HEK293 (cell line): ENCODE data around the gene NIT2.

Source experiments
- ELK4 ChIP-seq: IDR thresholded peaks from 2 replicates; pipeline ENCODE4 v1.6.1; 2011; ENCODE audit warnings: mild to moderate bottlenecking, low read depth, low read length, borderline replicate concordance
- KLF7 ChIP-seq: fragments of 450-650 bp; formaldehyde crosslinking; IDR thresholded peaks from 2 replicates; pipeline ENCODE4 v1.5.1; 2016; ENCODE audit warnings: missing biosample characterization, missing genetic modification characterization, borderline replicate concordance
- KLF8 ChIP-seq: fragments of 450-650 bp; formaldehyde crosslinking; IDR thresholded peaks from 2 replicates; pipeline ENCODE4 v1.5.1; 2016; ENCODE audit warnings: missing biosample characterization, missing genetic modification characterization
- PRDM1 ChIP-seq: fragments of 450-650 bp; formaldehyde crosslinking; IDR thresholded peaks from 2 replicates; pipeline ENCODE4; 2016; ENCODE audit warnings: missing biosample characterization, missing genetic modification characterization
- SCRT1 ChIP-seq: fragments of 450-650 bp; formaldehyde crosslinking; IDR thresholded peaks from 2 replicates; pipeline ENCODE4 v1.5.1; 2016; ENCODE audit warnings: missing biosample characterization, missing genetic modification characterization, borderline replicate concordance
- SCRT2 ChIP-seq: fragments of 450-650 bp; formaldehyde crosslinking; IDR thresholded peaks from 2 replicates; pipeline ENCODE4 v1.5.1; 2016; ENCODE audit warnings: missing biosample characterization, missing genetic modification characterization
- SP2 ChIP-seq: fragments of 450-650 bp; formaldehyde crosslinking; IDR thresholded peaks from 2 replicates; pipeline ENCODE4 v1.5.1; 2016; ENCODE audit warnings: missing biosample characterization, missing genetic modification characterization
- WT1 ChIP-seq: fragments of 450-650 bp; formaldehyde crosslinking; IDR thresholded peaks from 2 replicates; pipeline ENCODE4 v1.5.1; 2016; ENCODE audit warnings: missing biosample characterization, missing genetic modification characterization
- ZBTB10 ChIP-seq: fragments of 450-650 bp; formaldehyde crosslinking; IDR thresholded peaks from 2 replicates; pipeline ENCODE4 v1.5.1; 2016; ENCODE audit warnings: missing biosample characterization, missing genetic modification characterization
- ZFP3 ChIP-seq: fragments of 450-650 bp; formaldehyde crosslinking; IDR thresholded peaks from 2 replicates; pipeline ENCODE4 v1.5.1; 2016; ENCODE audit warnings: low read depth, missing biosample characterization, missing genetic modification characterization
- ZFP37 ChIP-seq: fragments of 450-650 bp; formaldehyde crosslinking; IDR thresholded peaks from 2 replicates; pipeline ENCODE4 v1.5.1; 2016; ENCODE audit warnings: missing biosample characterization, missing genetic modification characterization
- ZNF140 ChIP-seq: fragments of 450-650 bp; formaldehyde crosslinking; IDR thresholded peaks from 2 replicates; pipeline ENCODE4 v1.5.1; 2016; ENCODE audit warnings: missing biosample characterization, missing genetic modification characterization
- ZNF146 ChIP-seq: fragments of 450-650 bp; formaldehyde crosslinking; IDR thresholded peaks from 2 replicates; pipeline ENCODE4 v1.5.1; 2016; ENCODE audit warnings: missing biosample characterization, missing genetic modification characterization
- ZNF148 ChIP-seq: fragments of 450-650 bp; formaldehyde crosslinking; IDR thresholded peaks from 2 replicates; pipeline ENCODE4 v1.5.0; 2017; ENCODE audit warnings: missing biosample characterization, missing genetic modification characterization, borderline replicate concordance
- ZNF175 ChIP-seq: fragments of 450-650 bp; formaldehyde crosslinking; IDR thresholded peaks from 2 replicates; pipeline ENCODE4 v1.5.1; 2016; ENCODE audit warnings: missing biosample characterization, missing genetic modification characterization
- ZNF19 ChIP-seq: fragments of 450-650 bp; formaldehyde crosslinking; IDR thresholded peaks from 2 replicates; pipeline ENCODE4; 2016; ENCODE audit warnings: missing biosample characterization, missing genetic modification characterization, low read depth
- ZNF2 ChIP-seq: fragments of 450-650 bp; formaldehyde crosslinking; IDR thresholded peaks from 2 replicates; pipeline ENCODE4 v1.5.1; 2016; ENCODE audit warnings: missing biosample characterization, missing genetic modification characterization
- ZNF202 ChIP-seq: fragments of 450-650 bp; formaldehyde crosslinking; IDR thresholded peaks from 2 replicates; pipeline ENCODE4 v1.5.1; 2016; ENCODE audit warnings: missing biosample characterization, missing genetic modification characterization, borderline replicate concordance
- ZNF23 ChIP-seq: fragments of 450-650 bp; formaldehyde crosslinking; IDR thresholded peaks from 2 replicates; pipeline ENCODE4 v1.5.1; 2016; ENCODE audit warnings: missing biosample characterization, missing genetic modification characterization, borderline replicate concordance
- ZNF302 ChIP-seq: fragments of 450-650 bp; formaldehyde crosslinking; IDR thresholded peaks from 2 replicates; pipeline ENCODE4 v1.5.1; 2016; ENCODE audit warnings: missing biosample characterization, missing genetic modification characterization, low read depth
- ZNF324 ChIP-seq: fragments of 450-650 bp; formaldehyde crosslinking; IDR thresholded peaks from 2 replicates; pipeline ENCODE4 v1.5.1; 2016; ENCODE audit warnings: missing biosample characterization, missing genetic modification characterization
- ZNF341 ChIP-seq: fragments of 450-650 bp; formaldehyde crosslinking; IDR thresholded peaks from 2 replicates; pipeline ENCODE4; 2016; ENCODE audit warnings: low read depth, missing biosample characterization, missing genetic modification characterization
- ZNF354C ChIP-seq: fragments of 450-650 bp; formaldehyde crosslinking; IDR thresholded peaks from 2 replicates; pipeline ENCODE4 v1.5.1; 2016; ENCODE audit warnings: missing biosample characterization, missing genetic modification characterization, low read depth, borderline replicate concordance
- ZNF366 ChIP-seq: fragments of 450-650 bp; formaldehyde crosslinking; conservative IDR thresholded peaks from 2 replicates; pipeline ENCODE4 v1.5.1; 2016; ENCODE audit warnings: missing biosample characterization, missing genetic modification characterization
- ZNF394 ChIP-seq: fragments of 450-650 bp; formaldehyde crosslinking; IDR thresholded peaks from 2 replicates; pipeline ENCODE4 v1.5.1; 2016; ENCODE audit warnings: missing biosample characterization, missing genetic modification characterization, mild to moderate bottlenecking, moderate library complexity, borderline replicate concordance
- ZNF416 ChIP-seq: fragments of 450-650 bp; formaldehyde crosslinking; IDR thresholded peaks from 2 replicates; pipeline ENCODE4 v1.5.1; 2016; ENCODE audit warnings: missing biosample characterization, missing genetic modification characterization
- ZNF521 ChIP-seq: fragments of 450-650 bp; formaldehyde crosslinking; IDR thresholded peaks from 2 replicates; pipeline ENCODE4 v1.5.1; 2017; ENCODE audit warnings: missing biosample characterization, mild to moderate bottlenecking, missing genetic modification characterization
- ZNF530 ChIP-seq: fragments of 450-650 bp; formaldehyde crosslinking; IDR thresholded peaks from 2 replicates; pipeline ENCODE4 v1.5.1; 2016; ENCODE audit warnings: low read depth, missing biosample characterization, missing genetic modification characterization
- ZNF580 ChIP-seq: fragments of 450-650 bp; formaldehyde crosslinking; IDR thresholded peaks from 2 replicates; pipeline ENCODE4 v1.5.1; 2016; ENCODE audit warnings: missing biosample characterization, missing genetic modification characterization
- ZNF623 ChIP-seq: fragments of 450-650 bp; formaldehyde crosslinking; IDR thresholded peaks from 2 replicates; pipeline ENCODE4 v1.5.1; 2016; ENCODE audit warnings: missing biosample characterization, missing genetic modification characterization
- ZNF629 ChIP-seq: fragments of 450-650 bp; formaldehyde crosslinking; IDR thresholded peaks from 2 replicates; pipeline ENCODE4 v1.5.1; 2017; ENCODE audit warnings: missing biosample characterization, missing genetic modification characterization
- ZNF791 ChIP-seq: fragments of 450-650 bp; formaldehyde crosslinking; IDR thresholded peaks from 2 replicates; pipeline ENCODE4 v1.5.1; 2016; ENCODE audit warnings: missing biosample characterization, missing genetic modification characterization

Gene NIT2

GRCh38 chr3:100400780-100401673 lies 66.5 kb downstream of the NIT2 start, which contains the start of the genes LNP1 and TOMM70 (continued):
- TF ChIP-seq SCRT1 (tag by site-specific recombination): 0 out of 2 replicates have a peak, but pooled peaks have one; percentile 43
- no peak for TF ChIP-seq ZBTB10 (tag by site-specific recombination)
- no peak for TF ChIP-seq ZNF148 (tag by site-specific recombination)
- peak; percentile 28; the same call in 1 of the 2 replicates for TF ChIP-seq ZNF2
- TF ChIP-seq ZNF202 (tag by site-specific recombination): no peak
- peak; percentile 82 for TF ChIP-seq ZNF341 (tag by site-specific recombination)
- TF ChIP-seq ZFP3: peak; percentile 66; the same call in 1 of the 2 replicates
- TF ChIP-seq ELK4: no peak
- no peak for TF ChIP-seq ZNF530 (tag by site-specific recombination)
- TF ChIP-seq ZNF791: no peak
- no peak for TF ChIP-seq ZNF623 (tag by site-specific recombination)
- TF ChIP-seq PRDM1: peak; percentile 89
- peak; percentile 23; the same call in 1 of the 2 replicates for TF ChIP-seq WT1 (tag by site-specific recombination)
- TF ChIP-seq ZNF629 (tag by site-specific recombination): peak; percentile 8; the same call in 1 of the 2 replicates
- TF ChIP-seq ZNF354C: no peak
- peak; percentile 93 for TF ChIP-seq SCRT2 (tag by site-specific recombination)
- peak; percentile 87 for TF ChIP-seq SP2
- peak; percentile 92 for TF ChIP-seq ZNF366 (tag by site-specific recombination)
- peak; percentile 90 for TF ChIP-seq ZNF580 (tag by site-specific recombination)
- TF ChIP-seq ZNF146 (tag by site-specific recombination): no peak
- peak; percentile 84 for TF ChIP-seq KLF8 (tag by site-specific recombination)
- no peak for TF ChIP-seq ZNF302 (tag by site-specific recombination)
- peak; percentile 82 for TF ChIP-seq KLF7 (tag by site-specific recombination)
- 0 out of 2 replicates have a peak, but pooled peaks have one; percentile 12 for TF ChIP-seq ZFP37
- TF ChIP-seq ZNF140 (tag by site-specific recombination): no peak
- TF ChIP-seq ZNF521: no peak
- no peak for TF ChIP-seq ZNF175
- no peak for TF ChIP-seq ZNF416 (tag by site-specific recombination)
- TF ChIP-seq ZNF23 (tag by site-specific recombination): no peak
- peak; percentile 13; the same call in 1 of the 2 replicates for TF ChIP-seq ZNF394 (tag by site-specific recombination)
- no peak for TF ChIP-seq ZNF324 (tag by site-specific recombination)
- no peak for TF ChIP-seq ZNF19 (tag by site-specific recombination)
